H1 (cell line): ENCODE data around the gene LOX. TPM values are rescaled to one million over a fixed set of nuclear protein-coding genes. Genes with fewer than 3 reads are reported as not detected.

Experiments used
- CTCF ChIA-PET: fragments of 300-600 bp; sonication (Branson Sonifier 250); formaldehyde crosslinking; loops from one replicate; lab custom pipeline; 2021; ENCODE audit not compliant: partially characterized antibody; lab: Charles Lee
- POLR2A ChIA-PET: fragments of 300-600 bp; sonication (Branson Sonifier 250); formaldehyde crosslinking; loops from one replicate; lab custom pipeline; 2021; ENCODE audit warnings: inconsistent platforms; ENCODE audit not compliant: partially characterized antibody; lab: Charles Lee
- DNase-seq, 2 experiments: peaks; one replicate each; pipeline versions ENCODE4 v3.0.0 to v3.0.0-alpha.2; 2010 to 2022; ENCODE audit warnings: low spot score in 2 of 2, low read depth in 1 of 2, mixed read lengths in 1 of 2
- FAIRE-seq: peaks from 2 replicates; lab custom pipeline; 2011; peaks lifted over from hg19 to GRCh38; lab: Jason Lieb, UNC
- H2AFZ ChIP-seq: 2 replicates; pipeline ENCODE4 v1.8.1; 2012; ENCODE audit warnings: low read length, inconsistent platforms
- H2AK5ac ChIP-seq: 2 replicates; pipeline ENCODE4 v1.6.1; 2013; ENCODE audit warnings: low read depth, low read length
- H2BK120ac ChIP-seq: replicated peaks from 2 replicates; pipeline ENCODE3; 2013; ENCODE audit warnings: low read depth, low read length, inconsistent platforms
- H2BK12ac ChIP-seq: 2 replicates; pipeline ENCODE4 v1.6.1; 2013; ENCODE audit warnings: low read depth, low read length
- H2BK15ac ChIP-seq: 2 replicates; pipeline ENCODE4 v1.6.1; 2013; ENCODE audit warnings: low read length
- H2BK20ac ChIP-seq: 2 replicates; pipeline ENCODE4 v1.6.1; 2013; ENCODE audit warnings: low read length
- H2BK5ac ChIP-seq: 2 replicates; pipeline ENCODE4 v1.6.1; 2013; ENCODE audit warnings: low read depth, low read length
- H3K14ac ChIP-seq: 2 replicates; pipeline ENCODE4 v1.6.1; 2013; ENCODE audit warnings: inconsistent platforms; ENCODE audit not compliant: insufficient read length
- H3K18ac ChIP-seq: 2 replicates; pipeline ENCODE4 v1.6.1; 2013; ENCODE audit warnings: low read length; ENCODE audit errors: extremely low read depth
- H3K23ac ChIP-seq: 2 replicates; pipeline ENCODE4 v1.6.1; 2013; ENCODE audit warnings: inconsistent platforms; ENCODE audit not compliant: insufficient read length
- H3K23me2 ChIP-seq: 2 replicates; pipeline ENCODE4 v1.6.1; 2013; ENCODE audit warnings: low read depth, low read length
- H3K27ac ChIP-seq: 2 replicates; pipeline ENCODE4 v1.6.1; 2011; ENCODE audit warnings: low read depth, low read length, inconsistent platforms
- H3K27me3 ChIP-seq, 4 experiments: replicated peaks in 1 of 4; 1 replicate in 1 of 4; 2 replicates in 3 of 4; pipeline versions ENCODE4 v1.6.1 to v1.8.1; 2011 to 2013; ENCODE audit warnings: low read length in 3 of 4, mild to moderate bottlenecking in 3 of 4, inconsistent platforms in 2 of 4, mixed read lengths in 2 of 4, moderate library complexity in 1 of 4; ENCODE audit not compliant: control insufficient read depth in 3 of 4, insufficient read depth in 3 of 4; ENCODE audit errors: extremely low read depth in 1 of 4
- H3K36me3 ChIP-seq, 4 experiments: 2 replicates each; pipeline versions ENCODE4 v1.6.1 to v1.8.1; 2011 to 2013; ENCODE audit warnings: mild to moderate bottlenecking in 4 of 4, low read length in 3 of 4, moderate library complexity in 2 of 4, control low read depth in 1 of 4, inconsistent platforms in 1 of 4; ENCODE audit not compliant: insufficient read depth in 4 of 4, control insufficient read depth in 2 of 4
- H3K4ac ChIP-seq: replicated peaks from 2 replicates; pipeline ENCODE3; 2013; ENCODE audit warnings: low read length, low read depth, mixed read lengths, inconsistent platforms; ENCODE audit not compliant: insufficient read length
- H3K4me1 ChIP-seq, 4 experiments: replicated peaks in 1 of 4; 1 replicate in 1 of 4; 2 replicates in 3 of 4; pipeline versions ENCODE4 v1.6.1 to v1.8.1; 2011 to 2013; ENCODE audit warnings: low read length in 3 of 4, inconsistent platforms in 2 of 4, mixed read lengths in 1 of 4; ENCODE audit not compliant: insufficient read depth in 4 of 4, control insufficient read depth in 3 of 4
- H3K4me2 ChIP-seq, 2 experiments: 2 replicates each; pipeline versions ENCODE4 v1.6.1 to v1.8.1; 2011 to 2013; ENCODE audit warnings: low read depth in 2 of 2, low read length in 2 of 2, control low read depth in 1 of 2, inconsistent platforms in 1 of 2, mild to moderate bottlenecking in 1 of 2; ENCODE audit not compliant: insufficient read depth in 1 of 2
- H3K4me3 ChIP-seq, 4 experiments: fragments of 200-600, 300-600 bp in 1 of 4; sonication (generic), shearing (Covaris generic), sonication (Bioruptor Twin) in 1 of 4; 2 replicates each; pipeline versions ENCODE4 v1.5.1 to v1.8.1; 2011 to 2016; ENCODE audit warnings: low read length in 4 of 4, low read depth in 3 of 4, control low read depth in 2 of 4, inconsistent platforms in 2 of 4, mild to moderate bottlenecking in 2 of 4, mixed read lengths in 1 of 4, moderate library complexity in 1 of 4; ENCODE audit not compliant: insufficient read depth in 2 of 4; ENCODE audit errors: extremely low read depth in 1 of 4
- H3K56ac ChIP-seq: replicated peaks from 2 replicates; pipeline ENCODE3; 2013; ENCODE audit warnings: low read depth, mild to moderate bottlenecking, mixed read lengths, low read length, inconsistent platforms; ENCODE audit not compliant: insufficient read length
- H3K79me1 ChIP-seq: 2 replicates; pipeline ENCODE4 v1.6.1; 2013; ENCODE audit warnings: low read depth, low read length, control low read depth
- H3K79me2 ChIP-seq, 2 experiments: 2 replicates each; pipeline versions ENCODE4 v1.6.1 to v1.8.1; 2012 to 2013; ENCODE audit warnings: low read length in 2 of 2, mild to moderate bottlenecking in 2 of 2, inconsistent platforms in 1 of 2; ENCODE audit not compliant: insufficient read depth in 2 of 2, control insufficient read depth in 1 of 2
- H3K9ac ChIP-seq, 4 experiments: replicated peaks in 1 of 4; 1 replicate in 1 of 4; 2 replicates in 3 of 4; pipeline versions ENCODE4 v1.6.1 to v1.8.1; 2011 to 2013; ENCODE audit warnings: low read depth in 3 of 4, low read length in 3 of 4, control low read depth in 2 of 4, mild to moderate bottlenecking in 2 of 4, moderate library complexity in 2 of 4, inconsistent platforms in 1 of 4; ENCODE audit errors: extremely low read depth in 1 of 4
- H3K9me3 ChIP-seq, 2 experiments: 2 replicates each; pipeline versions ENCODE4 v1.6.1 to v1.8.1; 2012 to 2013; ENCODE audit warnings: mild to moderate bottlenecking in 2 of 2, moderate library complexity in 2 of 2, control low read depth in 1 of 2, inconsistent platforms in 1 of 2, low read depth in 1 of 2, low read length in 1 of 2, mixed read lengths in 1 of 2; ENCODE audit not compliant: insufficient read depth in 2 of 2
- H4K20me1 ChIP-seq, 2 experiments: replicated peaks in 1 of 2; 2 replicates each; pipeline versions ENCODE3 to v1.8.1; 2011 to 2013; ENCODE audit warnings: inconsistent platforms in 2 of 2, low read length in 2 of 2, mild to moderate bottlenecking in 1 of 2; ENCODE audit not compliant: insufficient read depth in 2 of 2, control insufficient read depth in 1 of 2
- H4K5ac ChIP-seq: 2 replicates; pipeline ENCODE4 v1.6.1; 2013; ENCODE audit warnings: low read length, low read depth, mixed read lengths, inconsistent platforms; ENCODE audit not compliant: insufficient read length
- H4K8ac ChIP-seq: 2 replicates; pipeline ENCODE4 v1.8.0; 2013; ENCODE audit warnings: mild to moderate bottlenecking, moderate library complexity, low read length, inconsistent platforms; ENCODE audit not compliant: insufficient read depth; ENCODE audit errors: extremely low read depth
- H4K91ac ChIP-seq: replicated peaks from 2 replicates; pipeline ENCODE3; 2013; ENCODE audit warnings: low read length, mixed read lengths, inconsistent platforms; ENCODE audit not compliant: insufficient read length
- CEBPB ChIP-seq: IDR thresholded peaks from 2 replicates; pipeline ENCODE4 v1.6.1; 2012; ENCODE audit warnings: low read depth, low read length
- SP2 ChIP-seq: IDR thresholded peaks from 2 replicates; pipeline ENCODE4 v1.6.1; 2012; ENCODE audit warnings: mild to moderate bottlenecking, low read length, inconsistent platforms
- WGBS, 2 experiments: shearing (Covaris generic) in 1 of 2; methylation state at CpG; one replicate each; pipeline versions ENCODE4 v1.1.6 to v1.1.7; 2013 to 2015; ENCODE audit warnings: low lambda C conversion rate in 2 of 2, mixed read lengths in 2 of 2, inconsistent platforms in 1 of 2, low coverage in 1 of 2, missing lambda C conversion rate in 1 of 2; ENCODE audit not compliant: insufficient replicate concordance in 2 of 2, insufficient coverage in 1 of 2, insufficient read length in 1 of 2; ENCODE audit errors: extremely low coverage in 1 of 2, missing lambda C conversion rate in 1 of 2; 5-methylcytosine and 5-hydroxymethylcytosine counted together
- polyA plus RNA-seq, 7 experiments: library from polyadenylated mRNA; depleted of rRNA in 3 of 7; stranded (reverse) in 5 of 7; unstranded in 2 of 7; fragments of >200 nt in 5 of 7; fragments of 200-250 nt in 2 of 7; gene quantifications; 1 replicate in 5 of 7; 2 replicates in 1 of 7; 4 replicates in 1 of 7; pipeline versions ENCODE4 v1.2.1 to v1.2.3, GENCODE V29; 2011 to 2013; ENCODE audit warnings: missing spikeins in 2 of 7, mixed read lengths in 2 of 7
- total RNA-seq: library from RNA; stranded (reverse); fragmentation: NEBNext Ultra II Directional; extraction: Animal tissue kit (Norgen Biotek cat#: 25700); gene quantifications from 2 replicates; pipeline ENCODE4 v1.2.1, GENCODE V29; 2021

The LOX gene
- total and polyA plus RNA-seq, 2 of the 8 experiments (the other 6 are each of a cell fraction or from before 2014, with no cell fraction given), result 1.1 to 2.2 TPM

DNA sequence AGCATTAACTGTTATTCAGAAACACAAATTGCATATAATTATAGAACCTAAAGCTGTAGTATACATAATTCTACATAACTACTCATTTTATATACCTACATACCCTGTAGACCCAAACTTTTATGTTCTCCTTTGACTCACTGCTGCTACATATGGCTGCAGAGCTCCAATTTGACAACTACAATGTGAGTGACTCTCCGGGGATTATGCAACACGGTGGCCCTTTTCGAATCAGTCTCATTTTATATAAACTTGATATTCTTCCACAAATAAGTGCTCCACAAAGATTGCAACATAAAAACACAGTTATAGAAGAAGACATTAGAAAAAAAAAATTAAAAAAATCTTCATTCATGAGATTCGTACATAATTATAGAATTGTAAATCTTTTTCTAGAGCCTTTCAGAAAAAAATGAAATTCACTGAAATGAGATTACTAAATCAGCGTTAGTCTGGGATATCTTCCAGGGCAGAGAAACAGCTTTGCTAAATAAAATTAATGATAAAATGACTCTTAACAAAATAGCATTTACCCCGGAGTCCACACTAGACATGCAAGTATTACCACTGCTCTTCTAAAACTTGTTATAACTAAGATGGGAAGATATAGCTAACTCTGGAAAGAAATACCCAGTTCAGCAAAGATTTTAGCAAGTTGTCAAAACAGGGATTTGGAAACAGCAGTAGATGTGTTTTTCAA lies 63.7 kb downstream of the LOX start:
- TF ChIP-seq CEBPB (0 out of 2 replicates have a peak, but pooled peaks have one; percentile 37), SP2 (no peak)
- no peak for DNase-seq
- Histone ChIP-seq H3K23me2 (no peaks in the 10 kb centered on the region), H3K79me1 (no peaks in the 10 kb centered on the region; the same call in 1 of the 2 replicates), H2BK15ac (no peak overlapping the region), H3K27ac (no peak overlapping the region), H2BK5ac (no peak overlapping the region), H2BK12ac (no peak overlapping the region), H3K9ac (no peak overlapping the region), H3K36me3 (no peaks in the 10 kb centered on the region), H2BK20ac (no peak overlapping the region), H2BK120ac (no peak overlapping the region), H2AFZ (no peak overlapping the region), H2AK5ac (no peak overlapping the region), H3K4me2 (no peak overlapping the region), H3K9me3 (no peaks in the 10 kb centered on the region), H4K91ac (no peak overlapping the region), H3K18ac (no peak overlapping the region), H3K27me3 (no peaks in the 10 kb centered on the region), H3K4ac (no peak overlapping the region), H3K79me2 (peaks cover 0 to 11% of the 10 kb centered on the region in 2 experiments; a peak in 2 of 4 replicates), H3K4me3 (no peak overlapping the region), H3K4me1 (no peaks in the 10 kb centered on the region), H4K5ac (no peak overlapping the region), H3K56ac (no peak overlapping the region), H3K23ac (no peak overlapping the region), H4K8ac (no peak overlapping the region), H3K14ac (no peak overlapping the region), H4K20me1 (peaks cover 1 to 2% of the 10 kb centered on the region in 2 experiments)
- POLR2A ChIA-PET, result no interaction called here
- CTCF ChIA-PET, result no interaction called here
- 89% methylated on average over 6 of the region's 6 CpGs; no CpG with 5 or more reads in 1 of the 2 experiments for WGBS, 2 experiments
- no peak for FAIRE-seq

Other genes starting within 250 kb of the LOX start
- gene FTMT, start 226.4 kb downstream of the LOX start, total RNA-seq, result not detected in 2 replicates
- gene FTMT, start 226.4 kb downstream of the LOX start, polyA plus RNA-seq (2011; rRNA removed), result not detected in 2 replicates
- gene SRFBP1, start 116.3 kb downstream of the LOX start, total RNA-seq, result 22.5 and 23.3 TPM in 2 replicates
- gene SRFBP1, start 116.3 kb downstream of the LOX start, polyA plus RNA-seq (2011; rRNA removed), result 1.5 and 2.4 TPM in 2 replicates
- gene ZNF474, start 51.3 kb upstream of the LOX start, total RNA-seq, result not detected in 2 replicates
- gene ZNF474, start 51.3 kb upstream of the LOX start, polyA plus RNA-seq (2011; rRNA removed), result not detected in 2 replicates
- gene SNCAIP, start 234.0 kb upstream of the LOX start, total RNA-seq, result 9.0 and 10.5 TPM in 2 replicates
- 3.9 and 5.1 TPM in 2 replicates for gene SNCAIP, start 234.0 kb upstream of the LOX start, polyA plus RNA-seq (2011; rRNA removed)